GM18909 (cell line): ENCODE results near the gene DLG2.
"Not testable (repeated sequence)": the region's sequence is repeated elsewhere in the genome, so short reads cannot be mapped to it uniquely, and the experiment has no call there.

Source experiments
- ATAC-seq: cut with Tn5 transposase; IDR thresholded peaks from one replicate; pipeline ENCODE4 v1.9.1; 2021; ENCODE audit warnings: mild to moderate bottlenecking; ENCODE audit not compliant: unreplicated experiment, poor library complexity

The DLG2 gene

DNA sequence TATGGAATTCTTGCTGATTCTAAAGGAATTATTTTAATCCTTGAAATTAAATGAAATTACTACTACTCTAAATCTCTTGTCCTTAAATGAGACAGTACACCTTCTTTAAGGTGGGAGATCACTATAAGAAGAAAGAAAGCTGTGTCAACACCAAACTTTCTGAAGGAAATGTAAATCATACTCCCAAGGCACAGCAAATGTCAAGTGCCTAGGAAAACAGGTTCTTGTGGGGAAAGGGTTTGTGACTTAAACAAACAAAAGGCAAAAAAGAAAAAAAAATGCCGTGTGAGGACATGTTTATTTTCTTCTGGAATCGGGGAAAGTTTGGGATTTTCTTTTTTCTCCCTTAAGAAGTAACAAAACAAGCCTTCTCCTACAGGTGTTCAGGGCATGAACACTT lies 745.1 kb downstream of the DLG2 start:
- ATAC-seq: no peak

DNA sequence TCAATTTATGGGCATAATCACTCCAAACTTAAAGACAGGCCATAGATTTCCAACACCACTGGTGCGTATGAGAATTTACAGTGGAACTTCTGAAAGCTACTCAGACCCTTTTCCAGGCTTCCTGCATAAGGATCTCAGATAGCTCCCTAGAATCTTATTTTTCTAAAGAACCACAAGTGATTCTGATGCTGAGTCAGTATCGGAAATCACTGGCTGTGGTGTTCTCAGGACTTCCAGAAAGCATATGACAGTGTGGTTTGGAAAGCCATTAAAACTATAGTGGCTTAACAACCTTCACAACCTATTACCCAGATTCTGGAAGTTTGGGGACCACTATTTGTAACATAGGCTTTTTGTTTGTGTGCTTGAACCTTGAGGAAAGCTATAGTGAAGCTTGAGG lies 756.0 kb downstream of the DLG2 start:
- no peak for ATAC-seq

DNA sequence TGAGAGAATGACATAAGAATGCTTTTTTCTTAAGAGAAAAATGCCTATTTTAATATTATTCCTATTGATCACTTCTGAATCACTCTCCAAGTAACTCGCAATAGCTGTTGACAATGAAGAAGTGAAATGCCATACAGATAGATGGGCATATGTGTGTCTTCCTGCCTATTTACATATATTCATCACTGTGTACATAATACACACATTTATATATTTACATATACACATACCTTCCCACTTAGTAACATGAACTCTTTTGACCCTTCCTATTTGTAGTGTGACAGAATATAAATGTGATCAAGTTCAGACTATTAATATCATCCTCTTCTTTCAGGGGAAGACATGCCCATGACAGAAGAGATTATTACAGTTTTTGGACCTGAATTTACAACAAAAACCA lies 756.7 kb downstream of the DLG2 start:
- no peak for ATAC-seq

DNA sequence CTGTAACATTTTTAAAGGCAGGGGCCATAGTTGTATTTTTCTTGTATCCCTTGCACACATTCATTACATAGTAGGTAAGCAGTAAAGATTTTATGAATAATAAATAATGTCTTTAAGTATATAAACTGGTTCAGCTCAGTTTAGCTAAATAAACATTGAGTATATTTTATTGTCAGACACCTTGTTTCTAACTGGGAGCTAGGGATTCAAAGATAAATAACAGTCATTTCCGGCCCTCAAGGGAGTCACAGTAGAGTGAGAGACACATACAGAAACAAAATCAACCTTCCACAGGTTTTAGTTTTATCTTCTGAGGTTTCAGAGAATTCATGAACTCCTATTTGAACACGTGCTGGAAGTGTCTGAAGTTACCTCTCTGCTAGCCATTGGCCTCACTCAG lies 760.2 kb downstream of the DLG2 start:
- ATAC-seq: no peak

DNA sequence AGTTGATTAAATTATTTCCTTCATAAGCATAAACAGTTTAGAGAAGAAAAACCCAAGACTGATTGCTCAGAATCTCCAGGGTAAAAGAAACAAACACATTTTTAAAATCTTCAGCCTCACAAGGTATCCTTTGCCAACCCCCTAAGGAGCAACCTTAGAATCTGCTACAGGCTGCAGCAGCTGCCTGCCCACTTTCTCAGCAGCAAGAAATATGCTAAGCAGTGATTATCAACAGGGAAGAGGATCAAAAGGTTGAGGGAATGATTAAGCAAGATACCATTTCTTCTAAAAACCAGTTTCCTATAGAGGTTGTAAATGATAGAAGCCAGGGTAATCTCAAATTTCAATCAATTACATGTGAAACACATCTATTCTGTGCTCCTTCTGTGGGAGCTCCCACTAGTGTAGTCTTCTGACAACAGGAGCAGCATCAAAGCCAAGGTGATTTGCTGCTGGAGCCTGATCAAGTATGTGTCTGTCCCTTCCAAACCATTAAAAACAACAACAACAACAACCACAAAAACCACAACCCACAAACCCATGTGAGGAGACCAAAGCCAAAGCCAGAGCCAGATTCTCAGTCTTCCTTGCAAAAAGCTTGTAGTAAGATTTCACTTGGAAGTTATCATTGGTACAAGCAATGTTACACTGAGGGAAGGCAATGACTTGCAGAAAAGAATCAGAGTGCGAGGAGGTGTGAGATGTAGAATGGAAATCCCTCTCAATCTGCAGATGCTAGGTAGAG lies 761.2 kb downstream of the DLG2 start:
- ATAC-seq: no peak

DNA sequence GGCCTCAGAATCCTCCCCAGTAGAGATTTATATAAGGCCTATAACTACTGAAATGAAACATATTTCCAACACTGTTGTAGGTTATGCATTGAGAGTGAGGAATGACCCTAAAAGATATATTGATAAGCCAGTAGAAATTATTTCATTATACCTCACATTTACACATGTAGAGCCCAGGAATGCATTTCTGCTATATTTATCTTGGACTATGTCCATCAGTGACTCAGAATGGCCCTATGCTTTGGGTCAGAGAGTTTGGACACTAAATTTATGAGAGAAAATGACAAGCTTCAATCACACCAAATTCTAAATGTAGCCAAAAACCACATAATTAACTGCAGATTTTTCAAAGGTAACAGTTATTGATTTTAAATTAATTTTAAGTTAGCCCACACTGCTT lies 761.9 kb downstream of the DLG2 start:
- ATAC-seq: no peak

DNA sequence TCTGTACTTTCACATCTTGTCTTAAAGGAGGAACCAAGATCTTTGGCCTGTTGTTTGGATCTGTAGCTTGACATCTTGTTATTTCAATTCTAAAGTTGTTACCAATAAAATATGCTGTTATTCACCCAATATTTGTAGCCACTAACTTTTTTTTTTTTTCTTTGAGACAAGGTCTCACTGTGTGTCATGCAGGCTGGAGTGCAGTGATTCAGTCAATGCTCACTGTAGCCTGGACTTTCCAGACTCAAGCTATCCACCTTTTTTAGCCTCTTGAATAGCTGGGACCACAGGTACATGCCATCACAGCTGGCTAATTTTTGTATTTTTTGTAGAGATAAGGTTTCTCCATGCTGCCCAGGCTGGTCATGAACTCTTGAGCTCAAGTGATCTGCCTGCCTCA lies 769.4 kb downstream of the DLG2 start:
- no peak for ATAC-seq

DNA sequence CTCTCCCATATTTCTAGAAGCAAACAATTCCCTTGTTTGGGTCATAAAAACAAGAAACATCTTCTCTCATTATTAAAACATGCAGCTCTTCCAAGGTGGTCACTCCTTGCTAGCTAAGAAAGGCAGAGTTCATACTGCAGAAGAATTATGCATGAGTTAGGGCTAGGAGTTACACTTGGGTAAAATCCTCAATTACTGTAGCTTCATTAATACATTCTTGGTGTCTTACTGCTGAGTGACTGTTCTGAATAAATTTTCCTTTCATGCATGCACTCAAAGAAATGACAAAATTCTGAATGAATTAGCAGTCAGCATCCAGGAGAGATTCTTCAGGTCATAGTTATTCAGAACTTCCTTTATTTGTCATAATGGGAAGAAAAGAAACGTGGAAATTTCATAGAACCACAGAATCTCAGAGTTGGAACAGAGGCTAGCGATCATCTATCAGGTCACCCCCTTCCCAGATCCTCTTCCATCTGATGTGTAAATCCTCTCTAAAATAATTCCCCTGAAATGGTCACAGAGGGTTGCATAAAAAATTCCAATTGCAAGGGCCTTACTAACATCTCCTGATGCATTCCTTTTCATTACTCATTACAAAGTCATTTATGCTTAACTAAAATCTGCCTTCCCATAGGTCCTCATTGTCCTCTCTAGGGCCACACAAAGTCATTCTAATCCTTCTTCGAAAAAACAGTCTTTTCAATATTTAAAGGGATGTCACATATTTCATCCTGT lies 771.5 kb downstream of the DLG2 start:
- ATAC-seq: no peak

DNA sequence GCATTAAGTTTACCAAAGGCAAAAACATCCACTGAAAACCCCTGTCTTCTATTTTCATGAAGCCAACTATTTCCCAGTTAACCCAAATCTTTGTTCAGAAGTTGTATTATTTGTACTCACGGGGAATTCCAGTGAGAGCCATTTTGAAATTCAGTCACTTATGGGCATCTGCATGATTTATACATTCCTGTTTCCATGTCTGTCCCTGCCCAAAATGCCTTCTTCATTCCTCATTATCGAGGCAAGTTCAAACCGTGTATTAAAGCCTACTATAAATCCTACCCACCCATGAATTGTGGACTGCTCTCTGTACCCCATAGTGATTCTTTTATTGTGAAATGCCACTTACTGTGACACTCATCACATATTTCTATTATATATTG lies 772.7 kb downstream of the DLG2 start:
- no peak for ATAC-seq

DNA sequence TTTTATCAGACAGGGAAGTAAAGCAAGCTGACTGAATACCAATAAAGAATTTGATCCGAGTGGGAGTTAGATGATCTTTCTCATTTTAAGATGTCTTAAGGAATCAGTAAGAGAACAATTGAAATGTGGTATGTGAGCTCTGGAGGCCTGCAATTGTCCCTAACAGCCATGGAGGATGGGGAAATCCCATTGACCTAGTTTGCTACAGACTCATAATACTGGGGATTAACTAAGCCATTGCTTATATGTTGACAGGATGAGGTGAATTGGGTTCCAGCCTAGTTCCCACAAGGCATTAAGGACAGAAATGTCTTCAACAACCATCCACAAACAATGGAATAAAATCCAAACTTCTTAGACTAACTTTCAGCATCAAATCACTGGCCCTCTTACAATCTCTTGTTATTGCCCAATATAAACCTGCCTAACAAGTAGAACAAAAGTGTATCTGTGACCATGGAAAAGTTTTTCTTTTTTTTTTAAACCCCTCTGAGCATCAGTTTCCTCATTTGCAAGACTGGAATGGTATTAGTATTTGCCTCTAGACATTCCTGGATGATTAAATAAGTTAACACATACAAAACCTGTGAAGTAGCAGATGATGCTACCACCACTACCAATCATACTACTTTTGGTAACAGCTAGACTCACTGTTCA lies 773.2 kb downstream of the DLG2 start:
- no peak for ATAC-seq

DNA sequence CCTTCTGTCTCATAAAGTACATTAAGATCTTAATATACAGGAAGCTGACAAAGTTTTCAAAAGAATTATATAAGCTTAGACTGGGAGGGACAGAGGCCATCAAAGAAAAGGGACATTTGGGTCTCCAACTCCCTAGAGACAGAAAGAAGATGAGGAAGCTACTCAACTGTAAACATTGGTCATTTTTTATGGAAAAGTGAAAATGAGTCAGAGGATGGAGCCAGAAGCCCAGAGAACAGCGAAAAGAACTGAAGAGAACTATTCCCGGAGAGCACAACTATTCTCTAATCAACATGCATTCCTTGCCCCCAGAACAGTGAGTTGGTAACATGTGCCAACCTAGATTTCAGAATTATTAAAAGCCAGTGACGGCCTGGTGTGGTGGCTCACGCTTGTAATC lies 779.3 kb downstream of the DLG2 start:
- ATAC-seq: no peak

DNA sequence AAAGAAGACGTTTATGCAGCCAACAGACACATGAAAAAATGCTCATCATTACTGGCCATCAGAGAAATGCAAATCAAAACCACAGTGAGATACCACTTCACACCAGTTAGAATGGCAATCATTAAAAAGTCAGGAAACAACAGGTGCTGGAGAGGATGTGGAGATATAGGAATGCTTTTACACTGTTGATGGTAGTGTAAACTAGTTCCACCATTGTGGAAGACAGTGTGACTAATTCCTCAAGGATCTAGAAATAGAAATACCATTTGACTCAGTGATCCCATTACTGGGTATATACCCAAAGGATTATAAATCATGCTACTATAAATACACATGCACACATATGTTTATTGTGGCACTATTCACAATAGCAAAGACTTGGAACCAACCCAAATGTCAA lies 786.9 kb downstream of the DLG2 start:
- ATAC-seq: not testable (repeated sequence)

DNA sequence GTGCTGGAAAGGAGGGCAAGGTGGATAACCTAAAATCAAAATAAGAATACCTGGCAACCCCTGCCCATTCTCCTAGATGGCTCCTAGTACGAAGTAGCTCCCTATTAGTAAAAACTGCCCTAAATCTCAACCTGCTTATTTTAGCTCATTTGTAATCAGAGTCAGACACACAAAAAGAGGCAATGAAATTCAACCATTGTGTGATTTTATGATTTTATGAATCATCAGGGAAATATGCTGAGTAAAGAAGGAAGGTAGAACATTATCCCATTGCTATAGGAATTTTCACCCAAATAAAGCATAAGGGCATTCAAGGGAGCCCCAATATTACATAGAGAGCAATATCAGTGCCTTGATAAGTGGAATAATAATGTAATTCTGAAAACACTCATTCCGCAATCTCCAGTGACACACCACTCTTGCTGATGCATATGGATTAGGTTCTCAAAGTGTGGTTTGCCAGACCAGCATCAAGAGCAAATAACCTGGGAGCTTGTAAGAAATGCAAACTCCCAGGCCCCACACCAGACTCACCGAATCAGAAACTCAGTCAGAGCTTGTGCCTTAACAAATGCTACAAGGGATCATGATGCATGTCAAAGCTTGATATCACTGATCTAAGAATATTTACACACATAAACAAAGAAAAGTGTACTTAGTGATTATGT lies 789.6 kb downstream of the DLG2 start:
- ATAC-seq: no peak

DNA sequence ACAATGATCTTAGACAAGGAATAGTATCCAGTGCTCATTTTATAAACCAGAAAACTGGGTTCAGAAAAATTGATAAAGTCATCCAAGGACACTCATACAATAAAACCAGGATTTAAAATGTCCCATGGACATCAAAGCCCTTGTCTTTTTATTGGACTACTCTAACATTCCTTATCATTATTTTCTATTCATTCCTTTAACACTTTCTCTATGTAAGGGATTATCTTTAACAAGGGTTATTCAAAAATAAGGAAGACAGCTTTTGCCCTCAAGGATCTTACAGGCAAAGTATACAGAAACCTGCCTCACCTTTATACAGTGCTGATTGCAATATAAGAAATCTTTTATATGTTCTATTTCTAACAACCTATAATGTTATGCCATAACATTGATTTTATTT lies 790.8 kb downstream of the DLG2 start:
- no peak for ATAC-seq

DNA sequence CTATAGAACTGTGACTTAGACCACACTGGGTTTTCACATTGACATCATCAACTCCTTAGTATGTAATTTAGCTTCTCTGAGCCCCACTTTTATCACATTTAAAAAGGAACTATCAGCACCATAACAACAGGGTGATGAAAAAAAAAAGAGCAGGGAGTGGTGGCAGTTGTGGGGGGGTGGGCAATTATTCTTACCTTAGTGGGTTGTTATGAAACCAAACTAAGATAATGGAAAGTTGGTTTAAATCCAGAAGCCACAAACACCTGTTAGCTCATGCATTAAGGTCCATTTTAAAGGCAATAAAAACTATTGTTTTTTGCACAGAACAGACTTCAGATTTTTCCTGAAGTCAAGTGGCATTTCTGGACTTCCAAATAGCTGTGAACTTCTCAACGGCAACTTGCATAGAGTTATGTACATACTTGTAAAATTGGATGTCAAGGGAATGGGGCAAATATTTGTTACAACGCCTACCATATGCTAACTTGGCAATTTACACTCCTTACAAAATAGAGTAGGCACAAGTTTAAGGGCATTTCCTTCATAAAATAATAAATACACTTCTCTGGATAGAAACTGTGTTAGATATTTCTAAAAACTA lies 793.6 kb downstream of the DLG2 start:
- no peak for ATAC-seq

DNA sequence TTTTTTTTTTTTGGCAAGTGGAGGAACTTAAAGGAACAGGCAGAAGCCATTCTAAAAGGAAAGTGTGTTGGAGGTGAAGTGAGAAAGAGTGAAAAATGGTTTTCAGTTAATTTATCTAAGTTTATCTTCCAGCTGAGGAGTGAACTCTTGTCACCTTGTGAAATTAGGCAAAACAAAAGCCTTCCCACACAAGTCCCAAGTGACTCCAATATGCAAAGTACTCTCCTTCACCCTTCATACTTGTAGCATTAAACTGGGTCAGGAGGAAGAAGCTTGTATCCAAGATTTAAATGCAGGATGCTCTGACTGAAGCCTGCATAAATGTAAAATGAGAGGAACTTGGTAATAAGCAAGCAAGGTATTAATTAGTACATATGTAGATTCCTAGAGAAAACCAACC lies 796.8 kb downstream of the DLG2 start:
- ATAC-seq: no peak

DNA sequence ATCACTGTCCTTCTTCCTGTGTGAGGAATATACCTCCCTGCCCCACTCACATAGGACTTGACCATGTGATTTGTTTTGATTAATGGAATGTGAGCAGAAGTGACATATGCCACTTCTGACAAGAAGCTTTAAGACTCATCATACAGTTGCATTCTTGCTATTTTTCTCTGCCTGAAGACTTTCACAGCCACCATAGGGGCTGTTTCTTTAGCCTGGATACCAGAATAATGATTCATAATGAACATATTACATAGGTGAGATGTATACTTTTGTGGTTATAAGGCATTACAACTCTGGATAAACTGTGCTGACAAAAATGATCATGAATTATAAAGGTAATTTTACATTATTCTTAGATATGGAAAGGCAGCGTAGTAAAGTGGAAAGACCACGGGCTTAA lies 798.0 kb downstream of the DLG2 start:
- ATAC-seq: no peak

DNA sequence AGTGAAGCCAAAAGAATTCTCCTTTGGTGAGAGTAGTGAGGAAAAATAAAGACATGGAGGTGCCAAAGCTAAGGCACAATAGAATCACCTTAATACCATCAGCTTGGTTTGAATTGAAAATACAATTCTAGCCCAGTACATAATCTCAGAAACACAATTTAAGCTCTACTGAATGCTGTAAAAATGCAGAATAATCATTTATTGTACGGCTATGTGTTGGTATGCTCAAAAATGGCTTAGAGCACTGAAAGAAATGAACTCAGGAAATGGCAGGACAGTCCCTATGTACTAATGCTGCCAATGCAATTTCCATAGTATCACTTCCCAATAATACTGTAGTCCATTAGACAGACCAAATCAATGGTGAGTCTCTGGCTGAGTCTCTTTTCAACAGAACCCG lies 798.5 kb downstream of the DLG2 start:
- ATAC-seq: no peak

DNA sequence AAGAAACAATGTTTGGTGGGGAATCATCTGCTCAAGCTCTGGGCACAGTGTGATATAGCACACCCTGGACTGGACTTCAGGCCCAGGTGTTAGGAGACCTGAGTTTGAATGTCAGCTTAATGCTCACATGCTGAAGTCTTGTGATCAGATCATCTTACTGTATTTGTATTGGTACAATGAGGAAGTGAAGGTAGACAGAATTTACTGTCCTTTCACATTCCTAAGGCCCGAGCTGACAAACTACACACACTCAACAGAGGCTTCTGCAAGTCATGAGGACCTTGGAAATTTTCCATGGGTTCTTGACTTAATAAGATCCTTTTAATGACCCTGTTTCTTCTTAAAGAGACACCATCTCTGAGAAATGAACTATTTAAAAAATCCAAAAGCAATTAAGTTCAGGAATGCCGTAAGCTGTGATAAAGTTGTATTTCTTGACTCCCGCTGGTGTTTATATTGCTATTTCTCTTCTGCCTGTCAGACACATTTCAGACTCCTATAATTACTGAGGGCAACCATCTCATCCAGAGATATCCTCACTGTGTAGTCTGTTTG lies 802.0 kb downstream of the DLG2 start:
- ATAC-seq: no peak

DNA sequence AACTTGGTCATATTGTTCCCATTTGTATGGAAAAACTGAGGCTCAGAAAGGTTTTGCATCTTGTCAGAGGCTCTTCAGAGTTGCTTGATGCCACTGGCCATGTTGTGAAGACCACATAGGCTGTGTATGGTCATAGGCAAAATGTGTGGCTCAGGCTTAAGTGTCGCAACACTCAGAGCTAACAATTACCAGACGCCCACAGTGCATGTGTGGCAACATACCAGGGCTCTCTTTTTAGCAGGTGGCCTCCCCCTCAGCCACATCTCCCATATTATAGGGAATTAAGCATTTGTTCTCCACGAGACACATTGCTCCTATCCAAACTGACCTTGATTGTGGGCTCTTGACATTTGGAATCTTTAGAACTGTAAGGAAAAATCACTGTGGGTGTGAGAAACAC lies 802.5 kb downstream of the DLG2 start:
- ATAC-seq: no peak
